GM23338 (cell line): Measurements from ENCODE around the gene SELENOT. TPM values are rescaled to one million over a fixed set of nuclear protein-coding genes. Genes with fewer than 3 reads are reported as not detected.
A peak's percentile ranks its signal among the peaks of the same experiment; 100 is the strongest.

Source experiments
- ATAC-seq: fragments of 200-7000 bp; cut with Tn5 transposase; 3 replicates; pipeline ENCODE4 v1.9.1; 2020
- DNase-seq: peaks from one replicate; pipeline ENCODE4 v3.0.0-alpha.2; 2015; ENCODE audit warnings: low spot score
- H2AFZ ChIP-seq: fragments of 200-600 bp; sonication (generic); 2 replicates; pipeline ENCODE4 v1.8.0; 2016; ENCODE audit warnings: antibody characterized with exemption, mild to moderate bottlenecking, moderate library complexity
- H3F3A ChIP-seq: fragments of 200-600 bp; sonication (generic); replicated peaks from 2 replicates; pipeline ENCODE4 v1.8.0; 2017; ENCODE audit warnings: antibody characterized with exemption, mixed run types, low read depth
- H3K27ac ChIP-seq: fragments of 200-600 bp; sonication (generic); 2 replicates; pipeline ENCODE4 v1.6.1; 2016; ENCODE audit warnings: low read depth
- H3K27me3 ChIP-seq: fragments of 200-600 bp; sonication (generic); 2 replicates; pipeline ENCODE4 v1.8.0; 2016; ENCODE audit warnings: mild to moderate bottlenecking, mixed run types, moderate library complexity; ENCODE audit not compliant: insufficient read depth
- H3K36me3 ChIP-seq: fragments of 200-600 bp; sonication (generic); 2 replicates; pipeline ENCODE4 v1.8.0; 2016; ENCODE audit warnings: mild to moderate bottlenecking; ENCODE audit not compliant: insufficient read depth
- H3K4me1 ChIP-seq: fragments of 200-600 bp; sonication (generic); 2 replicates; pipeline ENCODE4 v1.8.0; 2016; ENCODE audit warnings: mild to moderate bottlenecking, moderate library complexity; ENCODE audit not compliant: insufficient read depth
- H3K4me2 ChIP-seq: fragments of 200-600 bp; sonication (generic); 2 replicates; pipeline ENCODE4 v1.7.1; 2017; ENCODE audit warnings: mixed run types
- H3K4me3 ChIP-seq: fragments of 200-600 bp; sonication (generic); 2 replicates; pipeline ENCODE4 v1.6.1; 2016; ENCODE audit warnings: mixed run types
- H3K79me2 ChIP-seq: fragments of 200-600 bp; sonication (generic); replicated peaks from 2 replicates; pipeline ENCODE4 v1.8.0; 2017; ENCODE audit warnings: mild to moderate bottlenecking; ENCODE audit not compliant: insufficient read depth
- H3K9me2 ChIP-seq: fragments of 200-600 bp; sonication (generic); 2 replicates; pipeline ENCODE4 v1.8.0; 2017; ENCODE audit not compliant: insufficient read depth
- H4K20me1 ChIP-seq: fragments of 200-600 bp; sonication (generic); replicated peaks from 2 replicates; pipeline ENCODE4 v1.8.0; 2017; ENCODE audit warnings: mild to moderate bottlenecking; ENCODE audit not compliant: insufficient read depth
- H3K27ac Mint-ChIP-seq: 2 replicates; pipeline ENCODE4 v1.8.0; 2020; ENCODE audit warnings: inconsistent platforms, mild to moderate bottlenecking, moderate library complexity, mixed read lengths
- H3K27me3 Mint-ChIP-seq: 3 replicates; pipeline ENCODE4 v1.8.0; 2022; ENCODE audit warnings: low read depth, mild to moderate bottlenecking, moderate library complexity, mixed read lengths, inconsistent platforms; ENCODE audit not compliant: insufficient read depth, poor library complexity
- H3K36me3 Mint-ChIP-seq: 3 replicates; pipeline ENCODE4 v1.8.0; 2021; ENCODE audit warnings: low read depth, mild to moderate bottlenecking, inconsistent platforms, moderate library complexity, mixed read lengths
- H3K4me1 Mint-ChIP-seq: 3 replicates; pipeline ENCODE4 v1.8.0; 2020; ENCODE audit warnings: mild to moderate bottlenecking, inconsistent platforms, mixed read lengths
- H3K4me3 Mint-ChIP-seq: 3 replicates; pipeline ENCODE4 v1.8.0; 2021; ENCODE audit warnings: moderate library complexity, mild to moderate bottlenecking, inconsistent platforms, mixed read lengths
- H3K9me3 Mint-ChIP-seq: 3 replicates; pipeline ENCODE4 v1.8.0; 2020; ENCODE audit warnings: moderate library complexity, mild to moderate bottlenecking, inconsistent platforms, mixed read lengths
- EZH2 ChIP-seq: fragments of 200-600 bp; sonication (generic); IDR thresholded peaks from one replicate; pipeline ENCODE4 v1.8.0; 2017; ENCODE audit warnings: antibody characterized with exemption, mild to moderate bottlenecking, low read depth; ENCODE audit not compliant: unreplicated experiment
- NANOG ChIP-seq: IDR thresholded peaks from 2 replicates; pipeline ENCODE4 v1.6.1; 2016; ENCODE audit warnings: antibody characterized with exemption, borderline replicate concordance
- ZNF331 ChIP-seq: fragments of 250-450 bp; sonication (Bioruptor Pico); IDR thresholded peaks from 2 replicates; pipeline ENCODE4 v1.5.0; 2020; ENCODE audit warnings: low read depth, mild to moderate bottlenecking, moderate library complexity
- polyA plus RNA-seq: library from polyadenylated mRNA; unstranded; fragments of >200 nt; fragmentation: Nextera tagmentation; extraction: Ambion mirVana; gene quantifications from 2 replicates; pipeline ENCODE4 v1.2.1, GENCODE V29; 2016
- total RNA-seq: library from RNA; depleted of rRNA; stranded (reverse); fragments of >200 nt; shearing (Covaris generic); gene quantifications from 2 replicates; pipeline ENCODE4 v1.2.3, GENCODE V29; 2014
- TF ChIP-seq, protein P1 (sequence below): fragments of 250-450 bp; sonication (Bioruptor Pico); IDR thresholded peaks from 2 replicates; pipeline ENCODE4 v1.5.0; 2020; ENCODE audit warnings: mild to moderate bottlenecking, moderate library complexity
- TF ChIP-seq, protein P2 (sequence below), 2 experiments: fragments of 200-600 bp in 1 of 2; sonication (generic) in 1 of 2; conservative IDR thresholded peaks; 2 replicates each; pipeline versions ENCODE4 v1.5.1 to v1.6.1; 2016 to 2017; ENCODE audit warnings: antibody characterized with exemption in 2 of 2, low read depth in 2 of 2, mild to moderate bottlenecking in 2 of 2, moderate library complexity in 1 of 2

The SELENOT gene
- total and polyA plus RNA-seq, 2 experiments from 2014 or later: 56.1 to 61.3 TPM

DNA sequence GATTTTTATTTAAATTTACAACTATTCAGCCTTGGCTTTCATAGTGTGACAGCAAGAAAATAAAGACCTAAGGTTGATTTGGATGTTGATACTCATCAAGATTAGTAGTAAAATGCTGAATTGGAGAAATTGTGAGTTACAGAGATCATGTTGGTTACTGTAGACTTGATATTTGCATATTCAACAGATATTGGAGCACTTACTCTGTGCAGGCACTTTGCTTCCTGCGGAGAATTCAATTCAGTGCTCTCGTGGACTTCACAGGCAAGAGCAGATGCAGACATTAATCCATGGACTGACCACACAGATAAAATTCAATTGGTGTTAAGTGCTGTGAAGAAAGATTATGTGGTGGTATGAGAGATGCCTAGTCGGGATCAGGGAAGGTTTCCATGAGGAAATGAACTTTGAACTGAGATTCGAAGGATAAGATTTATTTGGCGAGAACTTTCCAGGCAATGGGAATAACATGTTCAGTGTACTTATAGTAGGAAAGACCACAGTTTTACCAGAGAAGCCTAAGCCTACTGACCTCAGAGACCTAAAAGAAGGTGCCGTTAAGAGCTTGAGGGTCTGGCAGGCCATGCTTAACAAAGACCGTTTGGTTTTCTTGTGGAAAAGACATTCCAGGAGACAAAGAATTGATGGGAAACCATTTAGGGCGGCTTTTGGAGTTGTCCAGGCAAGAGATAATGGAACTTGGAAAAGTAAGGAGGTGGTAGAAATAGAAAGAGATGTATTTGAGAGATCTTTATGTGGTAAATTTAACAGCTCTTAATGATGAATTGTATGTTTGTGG is 4.3 kb downstream of the SELENOT start:
- Histone ChIP-seq H3K4me2 (peak overlapping the region; percentile 10), H3K4me1 (peaks cover 32% of the 10 kb centered on the region), H3K79me2 (peaks cover 92% of the 10 kb centered on the region), H3K4me3 (peak overlapping the region; percentile 5; the same call in 1 of the 2 replicates), H4K20me1 (peaks cover 13% of the 10 kb centered on the region; the same call in 1 of the 2 replicates), H3F3A (no peaks in the 10 kb centered on the region), H3K27ac (0 out of 2 replicates have a peak overlapping the region, but pooled peaks have one; percentile 14), H2AFZ (no peak overlapping the region), H3K27me3 (no peaks in the 10 kb centered on the region), H3K9me2 (no peaks in the 10 kb centered on the region), H3K36me3 (no peaks in the 10 kb centered on the region)
- H3K36me3 Mint-ChIP-seq: peaks cover 42% of the 10 kb centered on the region
- peaks cover 9% of the 10 kb centered on the region for H3K27me3 Mint-ChIP-seq
- peak overlapping the region; percentile 1; the same call in 2 of the 3 replicates for H3K4me3 Mint-ChIP-seq
- peak; percentile 58 for DNase-seq
- ATAC-seq: no peak
- H3K27ac Mint-ChIP-seq: peak overlapping the region; percentile 1
- H3K4me1 Mint-ChIP-seq: peaks cover 38% of the 10 kb centered on the region
- TF ChIP-seq, protein P1, sequence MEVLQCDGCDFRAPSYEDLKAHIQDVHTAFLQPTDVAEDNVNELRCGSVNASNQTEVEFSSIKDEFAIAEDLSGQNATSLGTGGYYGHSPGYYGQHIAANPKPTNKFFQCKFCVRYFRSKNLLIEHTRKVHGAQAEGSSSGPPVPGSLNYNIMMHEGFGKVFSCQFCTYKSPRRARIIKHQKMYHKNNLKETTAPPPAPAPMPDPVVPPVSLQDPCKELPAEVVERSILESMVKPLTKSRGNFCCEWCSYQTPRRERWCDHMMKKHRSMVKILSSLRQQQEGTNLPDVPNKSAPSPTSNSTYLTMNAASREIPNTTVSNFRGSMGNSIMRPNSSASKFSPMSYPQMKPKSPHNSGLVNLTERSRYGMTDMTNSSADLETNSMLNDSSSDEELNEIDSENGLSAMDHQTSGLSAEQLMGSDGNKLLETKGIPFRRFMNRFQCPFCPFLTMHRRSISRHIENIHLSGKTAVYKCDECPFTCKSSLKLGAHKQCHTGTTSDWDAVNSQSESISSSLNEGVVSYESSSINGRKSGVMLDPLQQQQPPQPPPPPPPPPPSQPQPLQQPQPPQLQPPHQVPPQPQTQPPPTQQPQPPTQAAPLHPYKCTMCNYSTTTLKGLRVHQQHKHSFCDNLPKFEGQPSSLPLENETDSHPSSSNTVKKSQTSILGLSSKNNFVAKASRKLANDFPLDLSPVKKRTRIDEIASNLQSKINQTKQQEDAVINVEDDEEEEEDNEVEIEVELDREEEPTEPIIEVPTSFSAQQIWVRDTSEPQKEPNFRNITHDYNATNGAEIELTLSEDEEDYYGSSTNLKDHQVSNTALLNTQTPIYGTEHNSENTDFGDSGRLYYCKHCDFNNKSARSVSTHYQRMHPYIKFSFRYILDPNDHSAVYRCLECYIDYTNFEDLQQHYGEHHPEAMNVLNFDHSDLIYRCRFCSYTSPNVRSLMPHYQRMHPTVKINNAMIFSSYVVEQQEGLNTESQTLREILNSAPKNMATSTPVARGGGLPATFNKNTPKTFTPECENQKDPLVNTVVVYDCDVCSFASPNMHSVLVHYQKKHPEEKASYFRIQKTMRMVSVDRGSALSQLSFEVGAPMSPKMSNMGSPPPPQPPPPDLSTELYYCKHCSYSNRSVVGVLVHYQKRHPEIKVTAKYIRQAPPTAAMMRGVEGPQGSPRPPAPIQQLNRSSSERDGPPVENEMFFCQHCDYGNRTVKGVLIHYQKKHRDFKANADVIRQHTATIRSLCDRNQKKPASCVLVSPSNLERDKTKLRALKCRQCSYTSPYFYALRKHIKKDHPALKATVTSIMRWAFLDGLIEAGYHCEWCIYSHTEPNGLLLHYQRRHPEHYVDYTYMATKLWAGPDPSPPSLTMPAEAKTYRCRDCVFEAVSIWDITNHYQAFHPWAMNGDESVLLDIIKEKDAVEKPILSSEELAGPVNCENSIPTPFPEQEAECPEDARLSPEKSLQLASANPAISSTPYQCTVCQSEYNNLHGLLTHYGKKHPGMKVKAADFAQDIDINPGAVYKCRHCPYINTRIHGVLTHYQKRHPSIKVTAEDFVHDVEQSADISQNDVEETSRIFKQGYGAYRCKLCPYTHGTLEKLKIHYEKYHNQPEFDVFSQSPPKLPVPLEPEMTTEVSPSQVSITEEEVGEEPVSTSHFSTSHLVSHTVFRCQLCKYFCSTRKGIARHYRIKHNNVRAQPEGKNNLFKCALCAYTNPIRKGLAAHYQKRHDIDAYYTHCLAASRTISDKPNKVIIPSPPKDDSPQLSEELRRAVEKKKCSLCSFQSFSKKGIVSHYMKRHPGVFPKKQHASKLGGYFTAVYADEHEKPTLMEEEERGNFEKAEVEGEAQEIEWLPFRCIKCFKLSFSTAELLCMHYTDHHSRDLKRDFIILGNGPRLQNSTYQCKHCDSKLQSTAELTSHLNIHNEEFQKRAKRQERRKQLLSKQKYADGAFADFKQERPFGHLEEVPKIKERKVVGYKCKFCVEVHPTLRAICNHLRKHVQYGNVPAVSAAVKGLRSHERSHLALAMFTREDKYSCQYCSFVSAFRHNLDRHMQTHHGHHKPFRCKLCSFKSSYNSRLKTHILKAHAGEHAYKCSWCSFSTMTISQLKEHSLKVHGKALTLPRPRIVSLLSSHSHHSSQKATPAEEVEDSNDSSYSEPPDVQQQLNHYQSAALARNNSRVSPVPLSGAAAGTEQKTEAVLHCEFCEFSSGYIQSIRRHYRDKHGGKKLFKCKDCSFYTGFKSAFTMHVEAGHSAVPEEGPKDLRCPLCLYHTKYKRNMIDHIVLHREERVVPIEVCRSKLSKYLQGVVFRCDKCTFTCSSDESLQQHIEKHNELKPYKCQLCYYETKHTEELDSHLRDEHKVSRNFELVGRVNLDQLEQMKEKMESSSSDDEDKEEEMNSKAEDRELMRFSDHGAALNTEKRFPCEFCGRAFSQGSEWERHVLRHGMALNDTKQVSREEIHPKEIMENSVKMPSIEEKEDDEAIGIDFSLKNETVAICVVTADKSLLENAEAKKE (CRISPR knock-in tag): 0 out of 2 replicates have a peak, but pooled peaks have one; percentile 28
- no peak for TF ChIP-seq EZH2
- no peaks in the 10 kb centered on the region; the same call in 2 of the 3 replicates for H3K9me3 Mint-ChIP-seq

DNA sequence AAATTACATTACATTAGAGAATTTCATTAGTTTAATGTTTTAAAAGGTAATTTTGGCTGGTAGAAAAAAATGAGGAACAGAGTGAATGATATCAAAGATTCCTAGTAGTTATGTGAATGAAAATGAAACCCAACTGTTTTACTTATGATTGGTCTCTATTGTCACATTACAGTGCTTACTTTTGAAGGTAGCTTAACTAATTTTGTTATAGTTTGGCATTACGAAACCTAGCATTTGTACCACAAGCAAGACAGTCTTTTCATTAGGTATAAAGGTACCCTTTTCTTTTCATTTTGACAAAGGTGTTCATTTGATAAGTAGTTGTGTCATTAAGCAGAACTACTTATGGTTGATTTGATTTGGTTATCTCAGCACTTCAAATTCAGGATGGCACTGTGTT is 6.9 kb downstream of the SELENOT start:
- Histone ChIP-seq H4K20me1 (0 out of 2 replicates have a peak, but pooled peaks cover 13% of the 10 kb centered on the region), H3K27ac (no peak overlapping the region), H3K4me3 (no peak overlapping the region), H3K79me2 (peaks cover 96% of the 10 kb centered on the region), H3K27me3 (no peaks in the 10 kb centered on the region), H2AFZ (no peak overlapping the region), H3K4me1 (peaks cover 27% of the 10 kb centered on the region), H3K36me3 (no peaks in the 10 kb centered on the region), H3F3A (no peaks in the 10 kb centered on the region), H3K9me2 (no peaks in the 10 kb centered on the region), H3K4me2 (no peak overlapping the region)
- TF ChIP-seq NANOG (no peak), EZH2 (no peak), ZNF331 (CRISPR knock-in tag) (no peak)
- TF ChIP-seq, protein P2, sequence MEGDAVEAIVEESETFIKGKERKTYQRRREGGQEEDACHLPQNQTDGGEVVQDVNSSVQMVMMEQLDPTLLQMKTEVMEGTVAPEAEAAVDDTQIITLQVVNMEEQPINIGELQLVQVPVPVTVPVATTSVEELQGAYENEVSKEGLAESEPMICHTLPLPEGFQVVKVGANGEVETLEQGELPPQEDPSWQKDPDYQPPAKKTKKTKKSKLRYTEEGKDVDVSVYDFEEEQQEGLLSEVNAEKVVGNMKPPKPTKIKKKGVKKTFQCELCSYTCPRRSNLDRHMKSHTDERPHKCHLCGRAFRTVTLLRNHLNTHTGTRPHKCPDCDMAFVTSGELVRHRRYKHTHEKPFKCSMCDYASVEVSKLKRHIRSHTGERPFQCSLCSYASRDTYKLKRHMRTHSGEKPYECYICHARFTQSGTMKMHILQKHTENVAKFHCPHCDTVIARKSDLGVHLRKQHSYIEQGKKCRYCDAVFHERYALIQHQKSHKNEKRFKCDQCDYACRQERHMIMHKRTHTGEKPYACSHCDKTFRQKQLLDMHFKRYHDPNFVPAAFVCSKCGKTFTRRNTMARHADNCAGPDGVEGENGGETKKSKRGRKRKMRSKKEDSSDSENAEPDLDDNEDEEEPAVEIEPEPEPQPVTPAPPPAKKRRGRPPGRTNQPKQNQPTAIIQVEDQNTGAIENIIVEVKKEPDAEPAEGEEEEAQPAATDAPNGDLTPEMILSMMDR (conservative IDR thresholded peaks at IDR 0.05; ENCODE audit: low read depth in 2 of 2): no peak
- H3K27me3 Mint-ChIP-seq: peaks cover 2% of the 10 kb centered on the region
- no peak overlapping the region; the same call in 2 of the 3 replicates for H3K4me3 Mint-ChIP-seq
- peaks cover 34% of the 10 kb centered on the region for H3K4me1 Mint-ChIP-seq
- no peak for DNase-seq
- no peaks in the 10 kb centered on the region; the same call in 2 of the 3 replicates for H3K9me3 Mint-ChIP-seq
- no peak for ATAC-seq
- H3K27ac Mint-ChIP-seq: no peak overlapping the region
- H3K36me3 Mint-ChIP-seq: peaks cover 58% of the 10 kb centered on the region
